Fibroblast of skin of scalp (primary cell): ENCODE data around the gene TOLLIP.
"Not testable (repeated sequence)": the region's sequence is repeated elsewhere in the genome, so short reads cannot be mapped to it uniquely, and the experiment has no call there.

Experiments used
- DNase-seq: peaks from one replicate; pipeline ENCODE4 v3.0.0-alpha.2; 2013

TOLLIP gene

GRCh38 chr11:1242751-1243150 lies 66.7 kb downstream of the TOLLIP start:
- not testable (repeated sequence) for DNase-seq

- no peak for DNase-seq
These were observed 67.1 kb downstream of the TOLLIP start for GRCh38 chr11:1242289-1242688.

DNA sequence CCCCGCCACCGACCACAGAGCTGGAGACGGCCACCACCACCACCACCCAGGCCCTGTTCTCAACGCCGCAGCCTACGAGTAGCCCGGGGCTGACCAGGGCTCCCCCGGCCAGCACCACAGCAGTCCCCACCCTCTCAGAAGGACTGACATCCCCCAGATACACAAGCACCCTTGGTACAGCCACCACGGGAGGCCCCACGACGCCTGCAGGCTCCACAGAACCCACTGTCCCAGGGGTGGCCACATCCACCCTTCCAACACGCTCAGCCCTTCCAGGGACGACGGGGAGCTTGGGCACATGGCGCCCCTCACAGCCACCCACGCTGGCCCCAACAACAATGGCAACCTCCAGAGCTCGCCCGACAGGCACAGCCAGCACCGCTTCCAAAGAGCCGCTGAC lies 67.7 kb downstream of the TOLLIP start:
- DNase-seq, result no peak

DNA sequence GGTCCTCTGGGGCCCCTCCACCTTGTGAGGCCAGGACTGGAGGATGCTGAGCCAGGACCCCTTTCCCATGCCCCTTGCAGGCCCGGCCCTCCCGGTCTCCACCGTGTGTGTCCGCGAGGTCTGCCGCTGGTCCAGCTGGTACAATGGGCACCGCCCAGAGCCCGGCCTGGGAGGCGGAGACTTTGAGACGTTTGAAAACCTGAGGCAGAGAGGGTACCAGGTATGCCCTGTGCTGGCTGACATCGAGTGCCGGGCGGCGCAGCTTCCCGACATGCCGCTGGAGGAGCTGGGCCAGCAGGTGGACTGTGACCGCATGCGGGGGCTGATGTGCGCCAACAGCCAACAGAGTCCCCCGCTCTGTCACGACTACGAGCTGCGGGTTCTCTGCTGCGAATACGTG lies 68.7 kb downstream of the TOLLIP start:
- DNase-seq, result no peak

GRCh38 chr11:1239596-1240205 lies 69.7 kb downstream of the TOLLIP start:
- DNase-seq, result no peak

DNA sequence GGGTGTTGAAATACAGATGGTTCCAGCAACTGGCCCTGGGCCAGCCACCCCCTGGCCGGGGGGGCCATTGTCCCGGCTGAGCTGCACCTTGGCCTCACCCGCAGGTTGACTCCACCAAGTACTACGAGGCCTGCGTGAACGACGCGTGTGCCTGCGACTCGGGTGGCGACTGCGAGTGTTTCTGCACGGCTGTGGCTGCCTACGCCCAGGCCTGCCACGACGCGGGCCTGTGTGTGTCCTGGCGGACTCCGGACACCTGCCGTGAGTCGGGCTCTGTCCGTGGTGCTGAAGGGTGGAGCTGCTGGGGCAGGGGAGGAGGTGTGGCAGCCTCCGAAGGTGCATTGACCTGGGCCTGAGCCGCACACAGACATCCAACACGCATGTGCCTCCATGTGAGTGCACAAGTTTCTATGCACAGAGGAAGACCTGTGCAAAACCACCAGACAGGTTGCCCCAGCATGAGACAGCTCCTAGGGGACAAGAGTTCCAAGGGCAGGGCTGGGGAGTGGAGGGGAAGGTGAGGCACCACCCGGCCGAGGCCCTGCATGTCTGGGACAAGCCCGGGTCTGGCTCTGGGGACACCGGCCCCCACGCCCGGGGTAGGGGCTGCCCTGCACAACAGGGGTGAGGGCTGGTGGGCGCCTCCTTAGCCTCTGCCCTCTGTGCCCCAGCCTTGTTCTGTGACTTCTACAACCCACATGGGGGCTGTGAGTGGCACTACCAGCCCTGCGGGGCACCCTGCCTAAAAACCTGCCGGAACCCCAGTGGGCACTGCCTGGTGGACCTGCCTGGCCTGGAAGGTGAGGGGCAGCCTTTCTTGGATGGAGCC lies 70.5 kb downstream of the TOLLIP start:
- no peak for DNase-seq

DNA sequence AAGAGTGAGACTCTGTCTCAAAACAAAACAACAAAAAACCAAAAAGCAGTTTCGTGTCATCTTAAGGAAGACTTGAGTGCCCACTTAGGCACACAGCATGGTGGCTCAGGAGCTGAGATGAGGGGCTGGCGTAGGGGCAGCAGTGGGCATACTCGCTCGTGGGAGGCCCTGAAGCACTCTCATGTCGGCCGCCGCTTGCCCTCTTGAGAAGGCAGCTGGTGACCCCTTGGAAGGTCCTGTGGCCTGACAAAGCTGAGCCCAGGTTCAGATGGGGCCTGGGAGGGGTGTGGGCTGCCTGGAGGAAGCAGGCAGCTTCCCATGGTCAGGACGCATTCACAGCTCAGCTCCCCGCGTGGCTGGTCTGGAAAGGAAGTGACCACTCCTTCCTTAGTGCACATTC lies 71.6 kb downstream of the TOLLIP start:
- no peak for DNase-seq

GRCh38 chr11:1237128-1237580 lies 72.3 kb downstream of the TOLLIP start:
- no peak for DNase-seq

DNA sequence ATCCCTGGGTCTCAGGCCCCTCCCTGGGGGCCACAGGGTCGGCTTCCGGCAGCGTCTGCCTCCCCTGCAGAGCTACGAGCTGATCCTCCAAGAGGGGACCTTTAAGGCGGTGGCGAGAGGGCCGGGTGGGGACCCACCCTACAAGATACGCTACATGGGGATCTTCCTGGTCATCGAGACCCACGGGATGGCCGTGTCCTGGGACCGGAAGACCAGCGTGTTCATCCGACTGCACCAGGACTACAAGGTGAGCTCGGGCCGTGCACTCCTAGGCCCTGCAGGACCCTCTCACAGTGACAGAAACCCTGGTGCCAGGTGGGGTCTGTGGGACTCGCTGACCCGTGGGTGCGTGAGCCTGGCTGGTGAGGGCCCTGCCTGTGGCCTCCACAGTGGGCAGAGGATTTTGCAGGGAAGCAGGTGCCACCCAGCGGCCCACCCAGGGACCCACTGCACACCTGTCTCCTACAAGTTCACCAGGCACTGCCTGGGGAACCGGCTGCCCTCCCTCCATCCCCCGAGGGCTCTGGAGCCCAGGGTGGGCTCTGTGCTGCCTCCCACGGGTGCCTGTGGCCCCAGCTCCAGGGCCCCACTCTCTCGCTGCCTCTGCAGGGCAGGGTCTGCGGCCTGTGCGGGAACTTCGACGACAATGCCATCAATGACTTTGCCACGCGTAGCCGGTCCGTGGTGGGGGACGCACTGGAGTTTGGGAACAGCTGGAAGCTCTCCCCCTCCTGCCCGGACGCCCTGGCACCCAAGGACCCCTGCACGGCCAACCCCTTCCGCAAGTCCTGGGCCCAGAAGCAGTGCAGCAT lies 72.9 kb downstream of the TOLLIP start:
- DNase-seq, result no peak

DNA sequence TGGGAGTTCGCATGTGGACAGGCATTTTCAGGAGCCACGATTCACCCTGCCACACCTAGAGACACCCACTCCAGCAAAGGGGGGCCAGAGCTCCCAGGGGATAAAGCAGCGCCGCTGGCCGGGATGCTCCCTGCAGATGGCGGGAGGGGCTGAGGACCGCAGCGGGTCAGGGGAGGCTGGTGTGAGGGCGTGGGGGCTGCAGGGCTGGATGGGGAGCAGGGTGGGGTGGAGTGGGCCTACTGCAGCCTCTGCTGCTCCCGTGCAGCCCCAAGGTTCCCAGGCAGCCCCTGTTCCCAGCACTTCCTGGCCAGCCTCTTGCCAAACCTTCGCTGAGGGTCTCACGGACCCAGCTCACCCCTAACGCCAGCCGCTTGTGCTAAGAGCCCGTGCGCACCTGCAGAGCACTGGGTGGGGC lies 73.5 kb downstream of the TOLLIP start:
- no peak for DNase-seq

DNA sequence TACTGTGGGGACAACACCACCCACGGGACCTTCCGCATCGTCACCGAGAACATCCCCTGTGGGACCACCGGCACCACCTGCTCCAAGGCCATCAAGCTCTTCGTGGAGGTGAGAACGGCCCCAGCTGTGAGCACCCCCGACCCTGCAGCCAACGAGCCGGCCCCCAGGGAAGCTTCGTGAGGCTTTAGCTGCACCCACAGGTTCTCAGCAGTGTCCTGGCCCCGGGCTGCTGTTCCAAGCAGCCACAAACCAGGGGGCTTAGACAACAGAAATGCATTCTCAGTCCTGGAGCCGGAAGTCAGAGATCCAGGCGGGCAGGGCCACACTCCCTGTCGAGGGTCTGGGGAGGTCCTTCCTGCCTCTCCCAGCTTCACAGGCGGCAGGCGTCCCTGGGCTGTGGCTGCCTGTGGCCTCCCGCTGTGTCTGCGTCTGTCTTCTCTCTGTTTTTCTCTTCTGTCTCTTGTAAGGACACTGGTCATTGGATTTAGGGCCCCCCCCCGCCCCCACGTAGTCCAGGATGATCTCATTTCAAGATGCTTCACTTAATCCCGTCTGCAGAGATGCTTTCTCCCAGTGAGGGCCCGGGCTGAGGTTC lies 74.0 kb downstream of the TOLLIP start:
- peak; percentile 7 for DNase-seq

DNA sequence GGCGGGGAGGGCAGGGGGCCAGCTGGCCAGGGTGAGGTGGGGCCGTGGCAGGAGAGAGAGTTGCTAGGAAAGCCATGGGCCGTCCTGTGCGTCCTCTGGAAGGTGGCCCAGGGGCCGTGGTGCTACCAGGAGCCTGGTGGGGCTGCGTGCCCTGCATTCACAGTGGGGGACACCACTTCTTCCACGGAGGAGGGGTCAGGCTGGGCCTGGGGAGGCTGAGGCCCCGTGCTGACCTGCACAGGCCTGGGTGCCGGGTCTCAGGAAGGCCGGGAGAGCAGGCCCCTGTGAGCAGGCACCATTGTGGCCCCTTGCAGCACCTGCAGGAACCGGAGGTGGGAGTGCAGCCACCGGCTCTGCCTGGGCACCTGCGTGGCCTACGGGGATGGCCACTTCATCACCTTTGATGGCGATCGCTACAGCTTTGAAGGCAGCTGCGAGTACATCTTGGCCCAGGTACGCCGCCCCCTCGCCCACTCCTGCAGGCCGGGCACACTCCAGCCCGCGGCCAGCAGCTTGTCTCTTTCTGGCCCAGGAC lies 74.6 kb downstream of the TOLLIP start:
- no peak for DNase-seq

DNA sequence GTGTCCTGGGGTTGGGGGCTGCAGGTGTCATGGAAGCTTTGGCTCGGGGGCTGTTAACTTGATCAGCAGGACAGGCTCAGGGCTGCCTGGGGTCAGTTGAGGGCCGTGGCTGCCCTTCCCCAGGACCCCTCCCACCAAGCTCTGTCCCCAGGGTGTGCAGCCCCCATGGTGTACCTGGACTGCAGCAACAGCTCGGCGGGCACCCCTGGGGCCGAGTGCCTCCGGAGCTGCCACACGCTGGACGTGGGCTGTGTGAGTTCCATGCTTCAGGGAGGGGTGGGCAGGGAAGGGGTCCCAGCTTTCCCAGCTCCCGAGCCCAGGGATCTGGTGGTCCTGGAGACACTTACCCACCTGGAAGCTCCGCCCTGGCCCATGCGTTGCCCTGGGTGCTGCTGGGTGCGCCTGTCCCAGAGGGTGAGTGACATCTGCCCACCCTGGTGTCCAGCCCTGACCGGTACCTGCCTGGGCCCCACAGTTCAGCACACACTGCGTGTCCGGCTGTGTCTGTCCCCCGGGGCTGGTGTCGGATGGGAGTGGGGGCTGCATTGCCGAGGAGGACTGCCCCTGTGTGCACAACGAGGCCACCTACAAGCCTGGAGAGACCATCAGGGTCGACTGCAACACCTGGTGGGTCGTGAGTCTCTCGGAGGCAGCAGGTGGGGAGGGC lies 75.2 kb downstream of the TOLLIP start:
- no peak for DNase-seq

- DNase-seq, result no peak
These were observed 75.9 kb downstream of the TOLLIP start for GRCh38 chr11:1233351-1234053.

DNA sequence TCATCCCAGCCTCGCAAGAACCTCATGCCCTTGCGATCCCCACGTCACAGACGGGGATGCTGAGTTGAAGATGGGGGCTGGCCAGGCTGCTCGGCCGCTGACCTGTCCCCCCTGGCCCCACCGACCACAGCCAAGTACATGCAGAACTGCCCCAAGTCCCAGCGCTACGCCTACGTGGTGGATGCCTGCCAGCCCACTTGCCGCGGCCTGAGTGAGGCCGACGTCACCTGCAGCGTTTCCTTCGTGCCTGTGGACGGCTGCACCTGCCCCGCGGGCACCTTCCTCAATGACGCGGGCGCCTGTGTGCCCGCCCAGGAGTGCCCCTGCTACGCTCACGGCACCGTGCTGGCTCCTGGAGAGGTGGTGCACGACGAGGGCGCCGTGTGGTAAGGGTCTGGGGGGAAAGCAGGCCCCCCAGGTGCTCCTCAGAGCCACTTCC lies 76.5 kb downstream of the TOLLIP start:
- no peak for DNase-seq

DNA sequence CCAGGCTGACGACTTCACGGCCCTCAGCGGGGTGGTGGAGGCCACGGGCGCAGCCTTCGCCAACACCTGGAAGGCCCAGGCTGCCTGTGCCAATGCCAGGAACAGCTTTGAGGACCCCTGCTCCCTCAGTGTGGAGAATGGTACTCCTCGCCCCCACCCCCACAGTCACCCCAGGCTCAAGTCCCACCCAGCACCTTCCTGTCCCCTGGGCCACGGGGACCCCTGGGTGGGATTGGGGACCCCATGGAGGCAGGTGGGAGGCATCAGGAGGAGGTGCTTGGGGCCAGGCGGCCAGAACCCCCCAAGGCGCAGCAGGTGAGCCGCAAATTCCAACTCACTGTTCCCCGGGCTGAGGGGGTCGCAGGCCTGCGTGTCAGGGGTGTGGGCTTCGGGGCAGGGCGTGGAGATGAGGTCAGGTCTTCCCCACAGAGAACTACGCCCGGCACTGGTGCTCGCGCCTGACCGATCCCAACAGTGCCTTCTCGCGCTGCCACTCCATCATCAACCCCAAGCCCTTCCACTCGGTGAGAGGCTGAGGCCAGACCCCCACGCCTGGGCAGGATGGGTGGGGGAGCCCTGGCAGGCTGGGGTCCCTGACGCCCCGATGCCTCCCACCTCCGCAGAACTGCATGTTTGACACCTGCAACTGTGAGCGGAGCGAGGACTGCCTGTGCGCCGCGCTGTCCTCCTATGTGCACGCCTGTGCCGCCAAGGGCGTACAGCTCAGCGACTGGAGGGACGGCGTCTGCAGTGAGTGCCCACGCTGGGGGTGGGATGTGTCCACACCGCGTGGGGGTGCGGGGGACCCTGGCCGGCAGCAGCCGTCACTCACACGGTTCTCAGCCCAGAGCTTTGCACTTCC lies 77.2 kb downstream of the TOLLIP start:
- DNase-seq, result no peak

DNA sequence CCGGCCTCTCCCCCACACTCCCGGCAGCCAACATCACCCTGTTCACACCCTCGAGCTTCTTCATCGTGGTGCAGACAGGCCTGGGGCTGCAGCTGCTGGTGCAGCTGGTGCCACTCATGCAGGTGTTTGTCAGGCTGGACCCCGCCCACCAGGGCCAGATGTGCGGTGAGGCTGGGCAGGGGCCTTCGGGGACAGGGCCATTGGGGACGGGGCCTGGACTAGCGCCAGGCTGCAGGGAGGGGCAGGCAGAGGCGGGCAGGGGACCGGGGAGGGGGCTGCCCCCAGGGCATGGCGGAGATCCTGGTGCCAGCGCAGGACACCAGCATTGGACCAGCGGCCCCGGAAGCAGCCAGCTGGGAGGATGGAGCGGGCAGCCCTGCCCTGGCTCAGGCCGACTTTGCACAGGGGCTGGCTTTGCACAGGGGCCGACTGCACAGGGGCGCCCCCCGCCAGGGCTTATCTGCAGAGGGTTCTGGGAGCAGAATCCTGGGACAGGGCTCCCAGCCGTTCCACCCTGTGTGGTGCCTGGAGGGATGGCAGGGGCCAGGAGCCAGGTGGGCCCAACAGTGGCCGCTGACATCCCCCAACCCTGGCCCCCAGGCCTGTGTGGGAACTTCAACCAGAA lies 77.9 kb downstream of the TOLLIP start:
- DNase-seq, result no peak

DNA sequence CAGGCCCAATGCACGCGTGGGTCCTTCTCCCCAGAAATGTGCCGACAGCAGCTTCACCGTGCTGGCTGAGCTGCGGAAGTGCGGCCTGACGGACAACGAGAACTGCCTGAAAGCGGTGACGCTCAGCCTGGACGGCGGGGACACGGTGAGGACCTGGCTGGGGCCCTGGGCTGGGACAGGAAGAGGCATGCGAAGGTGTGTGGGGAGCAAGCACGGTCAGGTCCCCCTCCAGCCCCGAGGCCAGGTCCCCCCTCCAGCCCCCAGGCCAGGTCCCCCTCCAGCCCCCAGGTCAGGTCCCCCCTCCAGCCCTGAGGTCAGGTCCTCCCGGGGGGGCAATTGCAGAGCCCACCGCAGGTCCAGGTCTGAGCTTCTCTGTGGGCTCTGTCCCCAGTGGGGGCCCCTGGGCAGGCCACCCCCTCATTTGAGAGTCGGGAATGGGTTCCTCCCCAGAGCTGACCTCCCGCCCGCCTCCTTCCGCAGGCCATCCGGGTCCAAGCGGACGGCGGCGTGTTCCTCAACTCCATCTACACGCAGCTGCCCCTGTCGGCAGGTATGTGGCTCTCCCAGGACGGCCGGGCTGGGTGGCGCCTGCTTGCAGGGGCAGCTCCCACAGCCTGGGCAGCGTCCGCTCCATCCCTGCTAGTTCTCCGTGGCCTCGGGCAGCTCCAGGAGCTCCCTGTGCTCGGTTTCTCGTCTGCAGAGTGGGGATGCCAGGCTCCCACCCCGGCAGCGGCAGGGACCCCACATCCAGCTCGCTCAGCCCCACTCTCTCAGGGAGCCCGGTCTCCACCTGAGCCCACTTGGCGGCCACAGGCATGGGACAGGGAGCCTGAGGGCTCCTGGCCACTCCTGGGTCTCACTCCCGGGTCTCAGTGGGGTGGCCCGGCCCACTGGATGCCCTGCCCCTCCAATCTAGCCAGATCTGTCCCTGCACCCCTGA lies 78.7 kb downstream of the TOLLIP start:
- no peak for DNase-seq

GRCh38 chr11:1230121-1230455 lies 79.3 kb downstream of the TOLLIP start:
- DNase-seq, result no peak
